Measurements from ENCODE around the gene C6orf141.
"Not testable (repeated sequence)": the region's sequence is repeated elsewhere in the genome, so short reads cannot be mapped to it uniquely, and the experiment has no call there.

Gene C6orf141

DNA sequence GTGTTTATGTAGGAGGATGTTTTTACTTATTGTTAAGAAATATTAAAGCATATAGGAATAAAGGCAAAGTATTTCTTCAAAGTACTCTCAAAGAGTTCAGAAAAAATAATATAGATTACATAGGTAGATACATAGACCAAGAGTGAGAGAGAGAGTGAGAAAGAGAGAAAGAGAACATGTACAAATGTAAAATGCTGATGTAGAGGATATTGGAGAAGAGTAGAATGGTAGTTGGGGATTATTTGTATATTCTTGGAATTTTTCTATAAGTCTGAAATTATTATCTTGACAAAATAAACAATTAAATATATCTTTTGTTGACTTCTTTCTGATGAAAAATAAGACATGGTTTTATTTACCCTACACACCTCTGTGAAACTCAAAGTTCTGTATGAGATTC lies 29.2 kb downstream of the C6orf141 start:
- Histone ChIP-seq H3K27me3 (ENCODE audit: insufficient read depth, low read length) (no peaks in the 10 kb centered on the region), H3K27ac (ENCODE audit: low read depth, low read length) (no peak overlapping the region), H2AFZ (ENCODE audit: low read length, unreplicated experiment) (no peak overlapping the region), H3K36me3 (ENCODE audit: insufficient read depth, low read length) (no peaks in the 10 kb centered on the region), H3K4me1 (ENCODE audit: control insufficient read depth, insufficient read depth, low read length, unreplicated experiment) (no peaks in the 10 kb centered on the region), H3K79me2 (ENCODE audit: control insufficient read depth, insufficient read depth, low read length, unreplicated experiment) (no peaks in the 10 kb centered on the region), H3K4me3 (ENCODE audit: low read depth, low read length) (no peak overlapping the region)

GRCh38 chr6:49582529-49582928 lies 32.1 kb downstream of the C6orf141 start:
- Histone ChIP-seq H2AFZ (ENCODE audit: low read length, unreplicated experiment) (no peak overlapping the region), H3K4me3 (ENCODE audit: low read depth, low read length) (no peak overlapping the region), H3K79me2 (ENCODE audit: control insufficient read depth, insufficient read depth, low read length, unreplicated experiment) (no peaks in the 10 kb centered on the region), H3K27me3 (ENCODE audit: insufficient read depth, low read length) (no peaks in the 10 kb centered on the region), H3K4me1 (ENCODE audit: control insufficient read depth, insufficient read depth, low read length, unreplicated experiment) (no peaks in the 10 kb centered on the region), H3K36me3 (ENCODE audit: insufficient read depth, low read length) (no peaks in the 10 kb centered on the region), H3K27ac (ENCODE audit: low read depth, low read length) (no peak overlapping the region)

DNA sequence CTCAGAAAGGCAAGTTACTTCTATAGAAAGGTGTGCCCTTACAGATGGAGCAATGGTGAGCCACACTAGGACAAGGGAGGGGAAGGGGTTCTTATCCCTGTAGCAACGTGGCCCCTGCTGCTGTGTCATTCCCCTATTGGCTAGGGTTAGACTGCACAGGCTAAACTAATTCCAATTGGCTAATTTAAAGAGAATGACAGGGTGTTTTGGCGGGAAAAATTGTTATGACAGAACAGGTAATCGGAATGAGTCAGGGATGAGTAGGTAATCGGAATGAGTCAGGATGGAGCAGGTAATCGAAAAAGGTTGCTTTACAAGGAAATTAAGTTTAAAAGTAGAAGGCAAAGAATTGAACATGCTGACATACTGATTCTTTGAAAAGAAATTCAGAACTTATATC lies 36.8 kb downstream of the C6orf141 start:
- not testable (repeated sequence) for H3K27ac ChIP-seq (ENCODE audit: low read depth, low read length); H3K36me3 ChIP-seq (ENCODE audit: insufficient read depth, low read length); H3K4me1 ChIP-seq (ENCODE audit: control insufficient read depth, insufficient read depth, low read length, unreplicated experiment); H3K4me3 ChIP-seq (ENCODE audit: low read depth, low read length); H3K79me2 ChIP-seq (ENCODE audit: control insufficient read depth, insufficient read depth, low read length, unreplicated experiment); H3K27me3 ChIP-seq (ENCODE audit: insufficient read depth, low read length); H2AFZ ChIP-seq (ENCODE audit: low read length, unreplicated experiment)
